HUES6 (cell line): ENCODE measurements around the gene ANTXR1.

Source experiments
- H3K27ac ChIP-seq: 2 replicates; pipeline ENCODE4 v1.7.0; 2013; ENCODE audit warnings: low read depth, mild to moderate bottlenecking, low read length, inconsistent platforms
- H3K27me3 ChIP-seq: 2 replicates; pipeline ENCODE4 v1.6.1; 2013; ENCODE audit warnings: low read length; ENCODE audit not compliant: control insufficient read depth, insufficient read depth
- H3K36me3 ChIP-seq: 2 replicates; pipeline ENCODE4 v1.6.1; 2013; ENCODE audit warnings: low read length; ENCODE audit not compliant: control insufficient read depth, insufficient read depth
- H3K4me1 ChIP-seq: 2 replicates; pipeline ENCODE4 v1.6.1; 2013; ENCODE audit warnings: low read length; ENCODE audit not compliant: control insufficient read depth, insufficient read depth
- H3K4me3 ChIP-seq: 2 replicates; pipeline ENCODE4 v1.5.1; 2013; ENCODE audit warnings: low read depth, low read length
- H3K9ac ChIP-seq: one replicate; pipeline ENCODE4 v1.6.1; 2013; ENCODE audit warnings: mild to moderate bottlenecking, low read length
- H3K9me3 ChIP-seq: 2 replicates; pipeline ENCODE4 v1.6.1; 2013; ENCODE audit warnings: low read depth, low read length; ENCODE audit not compliant: control insufficient read depth, insufficient read depth

The ANTXR1 gene

DNA sequence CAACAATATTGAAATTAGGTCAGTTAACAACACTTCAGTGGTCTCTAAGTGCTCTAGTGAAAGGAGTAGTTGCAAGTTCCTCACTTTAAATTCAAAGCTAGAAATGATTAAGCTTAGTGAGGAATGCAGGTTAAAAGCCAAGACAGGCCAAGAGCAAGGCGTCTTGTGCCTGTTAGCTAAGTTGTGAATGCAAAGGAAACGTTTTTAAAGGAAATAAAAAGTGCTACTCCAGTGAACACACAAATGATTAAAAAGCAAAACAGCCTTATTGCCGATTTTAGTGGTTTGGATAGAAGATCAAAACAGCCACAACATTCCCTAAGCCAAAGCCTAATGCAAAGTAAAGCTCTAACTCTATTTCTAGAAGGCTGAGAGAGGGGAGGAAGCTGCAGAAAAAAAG is 44.7 kb downstream of the ANTXR1 start:
- H3K4me3 ChIP-seq = no peak overlapping the region
- H3K9ac ChIP-seq = no peak overlapping the region
- H3K9me3 ChIP-seq = peaks cover 4% of the 10 kb centered on the region; the same call in 1 of the 2 replicates
- no peak overlapping the region for H3K27ac ChIP-seq
- H3K36me3 ChIP-seq = no peaks in the 10 kb centered on the region
- H3K4me1 ChIP-seq = no peaks in the 10 kb centered on the region
- no peaks in the 10 kb centered on the region for H3K27me3 ChIP-seq

DNA sequence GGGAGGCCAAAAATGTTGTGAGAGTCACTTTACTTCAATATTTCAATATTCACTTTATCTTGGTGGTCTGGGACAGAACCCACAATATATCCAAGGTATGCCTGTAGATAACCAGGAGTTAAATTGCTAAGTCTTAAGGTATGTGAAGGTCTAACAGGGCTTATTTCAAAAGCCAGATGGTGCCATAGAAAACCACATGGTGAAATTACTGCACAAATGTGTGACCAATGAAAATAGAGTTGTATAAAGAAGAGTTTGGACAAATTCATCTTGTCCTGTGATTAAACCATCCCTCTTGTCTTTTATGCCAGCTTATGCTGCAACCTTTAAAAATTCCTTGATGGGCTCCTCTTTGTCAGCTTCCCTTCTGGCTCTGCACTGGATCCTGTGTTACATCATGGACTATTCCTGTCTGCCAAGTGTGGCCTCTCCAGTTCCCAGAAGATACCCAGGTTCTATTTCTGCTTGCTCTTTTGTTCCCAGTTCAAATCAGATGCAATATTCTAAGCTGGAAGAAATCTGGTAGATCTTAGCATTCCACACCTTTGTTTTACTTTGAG is 46.8 kb downstream of the ANTXR1 start:
- H3K9ac ChIP-seq = no peak overlapping the region
- no peaks in the 10 kb centered on the region for H3K4me1 ChIP-seq
- no peaks in the 10 kb centered on the region for H3K36me3 ChIP-seq
- no peak overlapping the region for H3K27ac ChIP-seq
- no peak overlapping the region for H3K4me3 ChIP-seq
- H3K9me3 ChIP-seq = peaks cover 4% of the 10 kb centered on the region; the same call in 1 of the 2 replicates
- H3K27me3 ChIP-seq = no peaks in the 10 kb centered on the region

DNA sequence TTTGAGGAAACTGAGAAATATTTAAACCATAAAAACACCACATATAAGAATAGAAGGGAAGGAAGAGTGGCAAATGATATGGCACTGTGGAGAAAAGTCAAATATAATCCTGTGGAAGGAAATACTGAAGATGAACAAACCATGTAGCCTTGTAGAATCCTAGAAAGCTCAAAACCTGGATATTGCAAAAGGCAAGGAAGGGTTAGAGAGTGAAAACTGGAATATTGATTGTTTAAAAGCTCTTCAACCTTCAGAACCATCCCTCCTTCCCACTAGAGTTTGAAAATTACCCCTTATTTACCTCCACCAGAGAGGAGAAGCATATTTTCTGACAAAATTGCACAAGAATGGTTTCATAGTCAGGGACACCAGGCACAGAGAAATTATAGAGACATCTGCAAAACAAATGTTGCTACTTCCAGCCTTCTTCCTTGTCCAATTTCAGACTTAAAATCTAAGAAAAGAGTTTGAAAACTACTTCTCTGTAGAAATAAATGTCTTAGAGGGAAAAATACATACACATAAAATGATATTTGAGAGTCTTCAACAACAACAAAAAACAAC is 48.0 kb downstream of the ANTXR1 start:
- no peak overlapping the region for H3K27ac ChIP-seq
- no peaks in the 10 kb centered on the region for H3K4me1 ChIP-seq
- peaks cover 4% of the 10 kb centered on the region; the same call in 1 of the 2 replicates for H3K9me3 ChIP-seq

DNA sequence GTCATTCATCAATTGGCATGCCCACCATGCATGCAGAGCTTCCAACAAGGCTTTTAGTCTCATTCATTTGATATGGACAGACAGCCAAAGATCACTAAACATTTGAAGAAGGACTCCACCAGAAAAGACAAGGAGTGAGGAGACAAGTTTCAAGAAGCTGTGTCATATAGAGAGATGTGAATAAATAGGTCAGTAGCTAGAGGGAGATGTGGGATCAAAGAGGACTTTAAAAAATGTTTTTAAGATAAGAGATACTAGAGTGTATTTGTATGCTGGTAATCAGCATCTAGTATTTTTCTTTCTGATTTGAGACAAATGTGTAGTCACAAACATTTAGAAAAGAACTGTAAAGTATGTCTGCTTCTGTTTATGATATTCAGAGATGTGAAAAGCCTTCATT is 48.5 kb downstream of the ANTXR1 start:
- Histone ChIP-seq H3K9ac (no peak overlapping the region), H3K27ac (no peak overlapping the region), H3K4me1 (no peaks in the 10 kb centered on the region), H3K4me3 (no peak overlapping the region), H3K36me3 (no peaks in the 10 kb centered on the region), H3K27me3 (no peaks in the 10 kb centered on the region), H3K9me3 (peaks cover 4% of the 10 kb centered on the region; the same call in 1 of the 2 replicates)

More for the DNA sequence above, 48.0 kb downstream of the ANTXR1 start:
- Histone ChIP-seq H3K4me3 (no peak overlapping the region), H3K27me3 (no peaks in the 10 kb centered on the region), H3K36me3 (no peaks in the 10 kb centered on the region), H3K9ac (no peak overlapping the region)

DNA sequence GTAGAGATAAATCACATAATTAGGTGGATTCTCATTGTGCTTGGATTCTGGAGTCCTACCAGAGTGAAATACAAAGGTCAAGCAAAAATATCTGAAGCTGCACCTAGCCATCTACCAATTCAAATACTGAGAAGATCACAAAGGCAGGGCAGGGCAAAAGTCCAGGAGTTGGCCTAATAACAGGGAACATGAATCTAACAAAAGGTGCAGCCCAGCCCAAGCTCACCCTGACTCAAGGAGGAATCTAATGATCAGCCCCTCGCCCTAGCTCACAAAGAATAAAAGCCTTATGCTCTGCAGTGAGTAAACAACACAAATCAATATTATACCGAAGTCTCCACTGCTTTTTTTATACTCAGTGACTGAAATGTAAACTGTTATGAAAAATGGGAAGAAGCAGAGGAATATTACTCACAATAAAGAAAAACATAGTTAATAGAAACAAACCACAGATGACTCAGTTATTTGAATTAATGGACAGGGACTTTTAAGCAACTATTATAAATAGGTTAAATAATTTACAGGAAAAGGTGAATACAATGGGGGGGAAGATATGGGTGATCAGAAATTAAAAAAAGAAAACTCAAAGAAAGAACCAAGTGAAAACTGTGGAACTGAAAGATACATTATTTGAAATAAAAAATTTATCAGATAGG is 49.5 kb downstream of the ANTXR1 start:
- Histone ChIP-seq H3K9ac (no peak overlapping the region), H3K9me3 (peaks cover 4% of the 10 kb centered on the region; the same call in 1 of the 2 replicates), H3K4me1 (no peaks in the 10 kb centered on the region), H3K27ac (no peak overlapping the region; the same call in 1 of the 2 replicates), H3K4me3 (no peak overlapping the region), H3K27me3 (no peaks in the 10 kb centered on the region), H3K36me3 (no peaks in the 10 kb centered on the region)

DNA sequence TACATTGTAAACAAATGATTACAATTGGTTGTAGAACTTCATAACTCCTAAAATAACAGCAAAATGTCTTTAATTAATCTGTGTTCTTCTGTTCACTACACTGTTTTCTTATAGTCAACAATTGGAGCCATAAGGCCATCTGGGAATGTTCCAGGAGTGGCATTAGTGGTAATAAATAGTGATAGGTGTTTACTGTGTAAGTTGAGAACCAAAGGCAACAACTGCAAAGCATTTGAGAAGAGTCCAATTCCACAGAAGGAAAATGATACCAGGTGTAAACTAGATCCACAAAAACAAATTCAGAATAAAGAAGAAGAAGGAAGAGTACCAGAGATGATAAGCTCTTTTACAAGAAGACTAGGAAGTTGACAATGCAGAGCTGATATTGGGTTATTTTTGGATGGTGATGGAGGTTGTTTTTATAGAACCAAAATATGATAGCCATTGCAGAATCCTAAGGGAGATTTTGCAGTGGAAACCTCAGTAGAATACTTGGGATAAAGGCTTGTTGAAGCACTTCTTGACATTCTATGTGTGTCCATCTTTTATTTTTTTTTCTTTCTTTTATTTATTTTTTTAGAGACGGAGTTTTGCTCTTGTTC is 52.9 kb downstream of the ANTXR1 start:
- Histone ChIP-seq H3K4me1 (no peaks in the 10 kb centered on the region), H3K9ac (no peak overlapping the region), H3K36me3 (peaks cover 3% of the 10 kb centered on the region), H3K4me3 (no peak overlapping the region), H3K9me3 (no peaks in the 10 kb centered on the region), H3K27me3 (no peaks in the 10 kb centered on the region), H3K27ac (no peak overlapping the region)

DNA sequence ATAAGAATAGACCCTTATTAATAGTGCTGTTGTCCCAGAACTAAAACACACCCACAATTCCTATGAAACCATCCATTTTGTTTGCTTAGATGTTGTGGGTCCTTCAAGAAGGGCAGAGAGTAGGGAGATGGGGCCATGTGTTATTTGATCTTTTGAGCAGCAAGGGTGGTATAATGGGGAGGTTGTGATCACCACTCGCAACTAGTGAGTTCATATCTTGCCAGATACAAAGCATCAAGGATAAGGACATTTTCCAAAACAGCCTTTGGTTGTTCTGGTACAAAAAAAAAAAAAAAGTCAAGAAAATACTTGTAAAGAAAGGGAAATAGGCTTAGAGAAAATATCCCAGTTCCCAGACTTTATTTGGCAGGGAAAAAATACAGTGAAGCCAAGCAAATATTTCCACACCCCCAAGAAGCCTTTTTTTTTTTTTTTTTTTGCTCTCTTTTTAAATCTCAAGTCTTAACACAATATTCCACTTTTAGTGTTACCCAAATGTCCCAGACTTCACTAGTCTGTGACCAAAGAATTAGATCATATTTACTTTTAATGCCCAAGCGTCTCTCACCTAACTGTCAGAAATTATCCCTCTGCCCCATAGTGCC is 54.1 kb downstream of the ANTXR1 start:
- H3K4me3 ChIP-seq = no peak overlapping the region
- no peaks in the 10 kb centered on the region for H3K27me3 ChIP-seq
- no peak overlapping the region for H3K27ac ChIP-seq
- no peaks in the 10 kb centered on the region for H3K9me3 ChIP-seq
- peaks cover 13% of the 10 kb centered on the region for H3K36me3 ChIP-seq
- no peaks in the 10 kb centered on the region for H3K4me1 ChIP-seq
- H3K9ac ChIP-seq = no peak overlapping the region

DNA sequence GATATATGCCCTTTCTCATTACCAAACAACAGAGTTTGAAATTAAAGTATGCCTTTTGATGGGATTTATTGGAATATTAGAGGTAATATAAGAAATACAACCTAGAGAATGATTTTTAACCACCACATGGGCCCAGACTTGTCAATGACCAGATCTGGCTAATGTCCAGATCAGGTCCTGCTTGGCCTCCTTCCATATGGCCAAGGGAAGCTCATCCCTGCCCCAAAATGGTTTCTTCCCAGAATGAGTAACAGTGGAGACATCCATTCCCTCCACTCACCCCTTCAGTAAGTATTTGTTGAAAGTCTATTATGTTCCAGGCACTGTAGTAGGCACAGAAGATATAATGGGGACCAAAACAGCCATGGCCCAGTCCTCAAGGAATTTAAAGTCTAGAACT is 54.9 kb downstream of the ANTXR1 start:
- no peak overlapping the region for H3K4me3 ChIP-seq
- peaks cover 13% of the 10 kb centered on the region for H3K36me3 ChIP-seq
- no peaks in the 10 kb centered on the region for H3K27me3 ChIP-seq
- no peaks in the 10 kb centered on the region for H3K9me3 ChIP-seq
- no peak overlapping the region for H3K9ac ChIP-seq
- no peak overlapping the region for H3K27ac ChIP-seq
- H3K4me1 ChIP-seq = no peaks in the 10 kb centered on the region

DNA sequence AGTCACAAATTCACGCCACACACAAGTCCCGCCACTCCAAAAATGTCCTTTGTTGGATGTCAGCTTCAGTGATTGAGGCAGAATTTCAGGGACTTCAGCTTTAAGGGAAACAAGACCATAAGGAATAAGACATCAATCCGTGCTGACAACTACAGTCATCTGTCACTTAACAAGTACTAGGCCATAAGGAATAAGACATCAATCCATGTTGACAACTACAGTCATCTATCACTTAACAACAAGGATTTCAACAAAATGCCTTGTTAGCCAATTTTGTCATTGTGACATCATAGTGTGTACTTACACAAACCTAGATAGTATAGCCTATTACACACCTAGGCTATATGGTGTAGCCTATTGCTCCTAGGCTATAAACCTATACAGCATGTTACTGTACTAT is 58.0 kb downstream of the ANTXR1 start:
- Histone ChIP-seq H3K27ac (no peak overlapping the region), H3K9ac (no peak overlapping the region), H3K4me1 (no peaks in the 10 kb centered on the region), H3K36me3 (peaks cover 22% of the 10 kb centered on the region), H3K4me3 (no peak overlapping the region), H3K9me3 (no peaks in the 10 kb centered on the region), H3K27me3 (no peaks in the 10 kb centered on the region)

DNA sequence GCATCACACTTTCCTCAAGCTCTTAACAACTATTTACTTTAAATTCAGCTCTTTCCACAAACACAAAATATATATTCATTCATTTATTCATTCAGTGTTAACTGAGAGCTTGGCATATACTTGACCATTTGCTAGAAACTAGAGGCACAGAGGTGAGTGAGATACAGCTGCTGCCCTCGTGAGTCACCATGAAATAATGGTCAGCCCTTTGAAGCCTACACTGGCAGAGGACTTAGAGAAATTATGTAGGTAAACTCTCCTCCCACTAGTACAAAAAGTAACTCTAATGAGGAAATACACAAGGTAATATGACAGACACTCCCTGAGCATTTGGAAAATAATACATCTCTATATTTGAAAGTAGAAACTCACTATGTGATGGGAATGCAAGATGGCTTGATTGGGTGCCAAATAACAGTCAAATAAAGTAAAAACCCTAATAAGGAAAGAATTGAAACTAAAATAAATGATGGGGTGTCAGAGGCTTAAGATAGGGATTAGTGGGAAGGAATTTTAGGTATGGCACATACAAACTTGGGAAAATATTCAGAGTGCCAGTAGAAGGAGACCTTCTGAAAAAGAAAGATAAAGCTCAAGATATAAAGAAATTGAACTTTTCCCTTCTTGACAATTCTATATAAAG is 61.1 kb downstream of the ANTXR1 start:
- H3K9ac ChIP-seq = no peak overlapping the region
- H3K4me1 ChIP-seq = peaks cover 9% of the 10 kb centered on the region; the same call in 1 of the 2 replicates
- no peaks in the 10 kb centered on the region for H3K9me3 ChIP-seq
- H3K27ac ChIP-seq = no peak overlapping the region
- peaks cover 46% of the 10 kb centered on the region for H3K36me3 ChIP-seq
- no peak overlapping the region for H3K4me3 ChIP-seq
- no peaks in the 10 kb centered on the region for H3K27me3 ChIP-seq
